ENCODE data around the gene PRR27.

PRR27 gene

GRCh38 chr4:70114096-70114495, 39.9 kb upstream of the PRR27 start:
- no peaks in the 10 kb centered on the region for H3K27me3 ChIP-seq (ENCODE audit: insufficient read depth, poor library complexity, severe bottlenecking)
- H3K4me3 ChIP-seq (replicated peaks; ENCODE audit: insufficient read depth, low read length), result no peak overlapping the region
- no peak overlapping the region for H3K27ac ChIP-seq (replicated peaks)
- TF ChIP-seq, protein P1, sequence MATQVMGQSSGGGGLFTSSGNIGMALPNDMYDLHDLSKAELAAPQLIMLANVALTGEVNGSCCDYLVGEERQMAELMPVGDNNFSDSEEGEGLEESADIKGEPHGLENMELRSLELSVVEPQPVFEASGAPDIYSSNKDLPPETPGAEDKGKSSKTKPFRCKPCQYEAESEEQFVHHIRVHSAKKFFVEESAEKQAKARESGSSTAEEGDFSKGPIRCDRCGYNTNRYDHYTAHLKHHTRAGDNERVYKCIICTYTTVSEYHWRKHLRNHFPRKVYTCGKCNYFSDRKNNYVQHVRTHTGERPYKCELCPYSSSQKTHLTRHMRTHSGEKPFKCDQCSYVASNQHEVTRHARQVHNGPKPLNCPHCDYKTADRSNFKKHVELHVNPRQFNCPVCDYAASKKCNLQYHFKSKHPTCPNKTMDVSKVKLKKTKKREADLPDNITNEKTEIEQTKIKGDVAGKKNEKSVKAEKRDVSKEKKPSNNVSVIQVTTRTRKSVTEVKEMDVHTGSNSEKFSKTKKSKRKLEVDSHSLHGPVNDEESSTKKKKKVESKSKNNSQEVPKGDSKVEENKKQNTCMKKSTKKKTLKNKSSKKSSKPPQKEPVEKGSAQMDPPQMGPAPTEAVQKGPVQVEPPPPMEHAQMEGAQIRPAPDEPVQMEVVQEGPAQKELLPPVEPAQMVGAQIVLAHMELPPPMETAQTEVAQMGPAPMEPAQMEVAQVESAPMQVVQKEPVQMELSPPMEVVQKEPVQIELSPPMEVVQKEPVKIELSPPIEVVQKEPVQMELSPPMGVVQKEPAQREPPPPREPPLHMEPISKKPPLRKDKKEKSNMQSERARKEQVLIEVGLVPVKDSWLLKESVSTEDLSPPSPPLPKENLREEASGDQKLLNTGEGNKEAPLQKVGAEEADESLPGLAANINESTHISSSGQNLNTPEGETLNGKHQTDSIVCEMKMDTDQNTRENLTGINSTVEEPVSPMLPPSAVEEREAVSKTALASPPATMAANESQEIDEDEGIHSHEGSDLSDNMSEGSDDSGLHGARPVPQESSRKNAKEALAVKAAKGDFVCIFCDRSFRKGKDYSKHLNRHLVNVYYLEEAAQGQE (IDR thresholded peaks at IDR 0.05; ENCODE audit: insufficient replicate concordance, low read depth), result no peak
- TF ChIP-seq POLR2AphosphoS5 (IDR thresholded peaks at IDR 0.05; ENCODE audit: low read depth) (no peak), SPI1 (IDR thresholded peaks at IDR 0.05; ENCODE audit: borderline replicate concordance, low read depth) (no peak), GABPA (IDR thresholded peaks at IDR 0.05; ENCODE audit: low read depth) (no peak)
- TF ChIP-seq, protein P2, sequence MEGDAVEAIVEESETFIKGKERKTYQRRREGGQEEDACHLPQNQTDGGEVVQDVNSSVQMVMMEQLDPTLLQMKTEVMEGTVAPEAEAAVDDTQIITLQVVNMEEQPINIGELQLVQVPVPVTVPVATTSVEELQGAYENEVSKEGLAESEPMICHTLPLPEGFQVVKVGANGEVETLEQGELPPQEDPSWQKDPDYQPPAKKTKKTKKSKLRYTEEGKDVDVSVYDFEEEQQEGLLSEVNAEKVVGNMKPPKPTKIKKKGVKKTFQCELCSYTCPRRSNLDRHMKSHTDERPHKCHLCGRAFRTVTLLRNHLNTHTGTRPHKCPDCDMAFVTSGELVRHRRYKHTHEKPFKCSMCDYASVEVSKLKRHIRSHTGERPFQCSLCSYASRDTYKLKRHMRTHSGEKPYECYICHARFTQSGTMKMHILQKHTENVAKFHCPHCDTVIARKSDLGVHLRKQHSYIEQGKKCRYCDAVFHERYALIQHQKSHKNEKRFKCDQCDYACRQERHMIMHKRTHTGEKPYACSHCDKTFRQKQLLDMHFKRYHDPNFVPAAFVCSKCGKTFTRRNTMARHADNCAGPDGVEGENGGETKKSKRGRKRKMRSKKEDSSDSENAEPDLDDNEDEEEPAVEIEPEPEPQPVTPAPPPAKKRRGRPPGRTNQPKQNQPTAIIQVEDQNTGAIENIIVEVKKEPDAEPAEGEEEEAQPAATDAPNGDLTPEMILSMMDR (IDR thresholded peaks at IDR 0.05; ENCODE audit: insufficient read depth, low read length), result no peak
- no peak for DNase-seq (ENCODE audit: low read depth in 1 of 2, low spot score in 1 of 2)

DNA sequence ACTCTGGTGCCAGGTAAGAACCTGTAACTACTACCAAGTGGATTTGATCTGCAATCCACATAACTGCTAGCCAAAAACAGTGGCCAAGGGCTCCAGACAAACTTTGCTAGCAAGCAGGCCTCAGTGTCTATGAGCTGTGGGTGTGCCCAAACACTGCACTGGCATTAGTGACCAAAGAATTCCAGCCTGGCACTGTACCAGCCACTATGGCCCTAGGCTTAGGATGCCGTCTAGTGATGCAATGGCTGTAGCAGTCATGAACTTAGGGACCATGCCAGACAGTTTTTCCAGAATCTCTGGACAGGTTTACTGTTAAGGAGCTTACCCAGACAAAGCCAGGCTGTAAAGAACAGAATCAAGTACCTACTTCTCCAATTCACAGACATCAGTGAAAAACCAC, 33.7 kb upstream of the PRR27 start:
- Histone ChIP-seq H3K27me3 (ENCODE audit: insufficient read depth, poor library complexity, severe bottlenecking) (no peaks in the 10 kb centered on the region), H3K4me3 (replicated peaks; ENCODE audit: insufficient read depth, low read length) (no peak overlapping the region), H3K27ac (replicated peaks) (no peak overlapping the region)
- no peak for DNase-seq (ENCODE audit: low read depth in 1 of 2, low spot score in 1 of 2)
- no peak for TF ChIP-seq POLR2AphosphoS5 (IDR thresholded peaks at IDR 0.05; ENCODE audit: low read depth)
- TF ChIP-seq, protein P2 (IDR thresholded peaks at IDR 0.05; ENCODE audit: insufficient read depth, low read length), result no peak
- no peak for TF ChIP-seq SPI1 (IDR thresholded peaks at IDR 0.05; ENCODE audit: borderline replicate concordance, low read depth)
- TF ChIP-seq, protein P1 (IDR thresholded peaks at IDR 0.05; ENCODE audit: insufficient replicate concordance, low read depth), result no peak
- TF ChIP-seq GABPA (IDR thresholded peaks at IDR 0.05; ENCODE audit: low read depth), result no peak

GRCh38 chr4:70133473-70133872, 20.6 kb upstream of the PRR27 start:
- DNase-seq (ENCODE audit: low read depth in 1 of 2, low spot score in 1 of 2), result no peak
- Histone ChIP-seq H3K27ac (replicated peaks) (no peak overlapping the region), H3K27me3 (ENCODE audit: insufficient read depth, poor library complexity, severe bottlenecking) (no peaks in the 10 kb centered on the region), H3K4me3 (replicated peaks; ENCODE audit: insufficient read depth, low read length) (no peak overlapping the region)
- TF ChIP-seq POLR2AphosphoS5 (IDR thresholded peaks at IDR 0.05; ENCODE audit: low read depth) (no peak), SPI1 (IDR thresholded peaks at IDR 0.05; ENCODE audit: borderline replicate concordance, low read depth) (no peak), GABPA (IDR thresholded peaks at IDR 0.05; ENCODE audit: low read depth) (no peak)
- TF ChIP-seq, protein P1 (IDR thresholded peaks at IDR 0.05; ENCODE audit: insufficient replicate concordance, low read depth), result no peak
- TF ChIP-seq, protein P2 (IDR thresholded peaks at IDR 0.05; ENCODE audit: insufficient read depth, low read length), result no peak
